ENCODE measurements around the gene CCR6.
"Not testable (repeated sequence)": the region's sequence is repeated elsewhere in the genome, so short reads cannot be mapped to it uniquely, and the experiment has no call there.

The CCR6 gene

GRCh38 chr6:167181351-167181750, 58.5 kb downstream of the CCR6 start:
- DNase-seq = not testable (repeated sequence)

- DNase-seq = not testable (repeated sequence)
Observed at GRCh38 chr6:167182913-167183314, 60.0 kb downstream of the CCR6 start.

- DNase-seq = not testable (repeated sequence)
Observed at GRCh38 chr6:167185101-167185500, 62.2 kb downstream of the CCR6 start.

- DNase-seq = not testable (repeated sequence)
Observed at GRCh38 chr6:167187275-167187674, 64.4 kb downstream of the CCR6 start.

All from activated CD8-positive, alpha-beta memory T cell treated with anti-CD3 and anti-CD28 coated beads for 24 hours (primary cell).